GM20431 (cell line): Measurements from ENCODE around the gene ZEB2.

ENCODE experiments used
- in situ Hi-C: fragments of 300-500 bp; cut with MseI, MboI; formaldehyde crosslinking; loops from one replicate; pipeline ENCODE4 v1.15.0; 2020; ENCODE audit warnings: low sequenced_read_pairs; ENCODE audit not compliant: unreplicated experiment

Gene ZEB2

DNA sequence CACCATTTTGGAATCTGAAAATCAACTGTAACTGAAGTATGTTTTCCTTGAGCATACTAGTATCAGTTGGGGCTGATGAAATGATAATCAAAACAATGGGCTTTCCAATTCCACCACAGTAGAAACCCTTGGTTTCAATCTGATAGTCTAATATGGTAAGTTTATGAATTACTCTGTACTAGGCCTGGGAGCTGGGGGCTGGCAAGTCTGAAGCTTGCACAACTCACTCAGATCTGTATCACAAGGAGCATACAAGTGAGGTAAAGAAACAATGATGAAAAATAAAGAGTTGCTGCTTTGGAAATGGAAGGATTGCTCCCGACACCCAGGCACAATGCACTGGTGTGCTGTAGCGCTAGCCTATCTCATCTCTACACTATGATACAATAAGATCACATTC lies 19.4 kb downstream of the ZEB2 start:
- in situ Hi-C loops, result no loop called here

DNA sequence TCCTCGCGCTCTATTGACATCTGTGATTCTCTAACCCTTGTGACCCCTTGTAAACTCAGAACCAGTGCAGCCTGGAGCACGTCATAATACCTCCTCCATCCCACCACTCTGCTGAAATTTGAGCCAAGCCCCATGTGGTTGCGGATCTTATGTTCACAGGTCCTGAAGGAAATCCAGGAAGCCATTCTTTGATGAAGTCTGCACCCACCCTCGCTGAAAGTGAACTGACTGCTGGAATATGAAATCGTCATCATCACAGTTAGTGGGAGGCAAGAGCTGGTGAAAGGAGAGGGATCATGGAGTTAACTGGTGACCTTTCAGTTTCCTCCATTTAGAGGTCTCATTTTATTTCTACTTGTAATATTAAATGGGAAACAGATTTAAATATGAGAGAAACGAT lies 21.6 kb downstream of the ZEB2 start:
- in situ Hi-C loops, result no loop called here

DNA sequence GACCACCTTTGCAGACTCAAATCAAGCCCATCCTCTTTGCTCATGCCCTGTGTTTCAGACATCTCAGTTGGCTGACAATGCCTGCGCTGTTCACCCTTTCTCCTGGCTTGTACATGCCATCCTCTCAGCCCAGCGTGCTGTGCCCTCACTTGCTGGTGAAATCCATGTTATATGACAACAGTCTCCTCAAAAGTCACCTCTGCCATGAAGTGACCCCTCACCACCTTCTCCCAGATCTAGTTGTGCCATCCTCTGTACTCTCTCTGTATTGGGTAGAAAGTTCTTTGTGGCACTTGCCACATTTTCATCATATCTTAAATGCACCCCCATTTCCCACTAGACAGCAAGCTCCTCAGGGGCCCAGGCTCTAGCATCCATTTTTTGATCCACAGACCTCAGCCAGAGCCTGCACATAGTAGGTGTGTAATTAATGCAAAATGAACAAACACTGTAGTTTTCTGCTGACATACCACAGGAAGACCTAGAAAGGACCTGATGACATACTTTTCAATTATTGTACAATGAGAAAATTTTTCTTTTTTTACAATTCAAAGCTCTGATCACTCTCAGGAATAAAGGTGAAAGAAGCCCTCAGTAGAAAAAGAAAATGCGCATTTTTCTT lies 22.8 kb downstream of the ZEB2 start:
- in situ Hi-C loops, result no loop called here

DNA sequence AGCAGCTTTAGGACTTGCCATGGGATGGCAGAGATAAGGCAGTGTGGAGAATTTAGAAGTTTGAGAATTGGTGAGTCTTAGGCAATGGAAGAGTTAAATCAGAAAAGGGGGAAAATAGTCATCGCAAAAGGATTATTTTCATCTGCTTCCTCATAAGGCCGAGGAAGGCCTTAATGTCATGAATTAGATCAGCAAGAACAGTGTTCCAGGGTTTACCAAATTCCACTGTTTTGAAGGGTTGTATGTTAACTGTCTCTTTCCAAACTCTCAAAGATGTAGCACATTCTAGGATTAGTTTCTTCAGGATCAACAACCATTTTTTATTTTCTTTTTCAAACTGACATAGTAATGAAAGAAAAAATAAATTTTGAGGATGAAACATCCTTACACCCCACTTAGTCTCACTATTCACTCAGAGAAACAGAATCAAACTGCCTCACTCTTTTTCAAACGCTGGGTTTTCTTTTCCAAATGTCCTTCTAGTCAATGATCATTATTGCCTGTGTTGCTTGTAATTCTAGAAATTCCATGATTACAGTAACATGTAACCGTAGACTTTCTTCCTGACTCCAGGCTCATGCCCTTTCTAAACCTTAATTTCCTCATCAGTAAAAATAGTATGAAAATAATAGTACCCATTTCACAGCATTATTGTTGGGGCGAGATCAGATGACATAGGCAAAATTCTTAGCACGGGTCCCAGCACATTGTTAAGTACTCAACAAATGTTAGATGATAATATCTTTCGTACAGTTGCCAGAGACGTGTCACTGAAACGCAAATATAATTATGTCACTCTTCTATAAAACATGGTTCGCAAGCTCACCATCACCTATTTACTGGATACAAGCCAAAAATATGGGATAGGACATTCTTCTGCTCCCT lies 23.6 kb downstream of the ZEB2 start:
- in situ Hi-C loops, result no loop called here

DNA sequence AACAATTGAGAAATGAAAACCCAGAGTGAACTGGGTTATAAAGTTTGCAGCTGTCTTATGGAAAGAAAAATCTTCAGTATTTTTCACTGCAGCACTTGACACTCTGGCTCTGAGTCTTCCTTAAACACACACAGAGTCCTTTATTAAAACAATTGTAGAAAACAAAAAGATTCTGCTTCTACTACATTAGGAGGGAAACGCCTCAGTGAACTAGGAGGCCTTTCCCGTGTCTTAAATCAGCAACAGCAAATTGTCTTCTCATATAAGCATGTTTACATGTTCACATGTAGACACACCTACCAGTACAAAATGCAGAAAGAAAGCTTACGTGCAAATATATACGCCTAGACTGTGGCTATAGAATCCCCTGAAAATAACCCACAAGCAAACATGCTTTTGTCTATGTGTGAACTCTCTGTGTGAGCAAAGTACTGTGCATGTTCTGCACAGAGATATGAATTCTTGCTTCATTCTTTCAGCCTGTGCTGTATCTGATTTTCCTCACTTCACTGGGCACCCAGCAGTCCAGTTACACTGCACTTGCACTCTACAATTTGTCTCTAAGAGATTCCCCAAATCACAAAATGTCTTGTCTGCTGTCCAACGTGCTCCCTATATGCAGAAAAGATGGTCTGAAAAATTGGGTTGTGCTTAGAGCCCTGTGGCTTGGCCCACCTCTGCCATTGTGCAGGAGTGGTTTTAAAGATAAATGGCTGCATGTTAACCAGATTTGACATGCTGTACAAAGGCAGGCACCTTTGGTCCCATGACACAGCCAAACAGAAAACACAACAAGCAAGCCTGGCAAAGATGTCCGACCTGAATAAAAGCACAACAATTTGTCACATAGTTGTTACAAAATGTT lies 24.5 kb downstream of the ZEB2 start:
- in situ Hi-C loops, result no loop called here

DNA sequence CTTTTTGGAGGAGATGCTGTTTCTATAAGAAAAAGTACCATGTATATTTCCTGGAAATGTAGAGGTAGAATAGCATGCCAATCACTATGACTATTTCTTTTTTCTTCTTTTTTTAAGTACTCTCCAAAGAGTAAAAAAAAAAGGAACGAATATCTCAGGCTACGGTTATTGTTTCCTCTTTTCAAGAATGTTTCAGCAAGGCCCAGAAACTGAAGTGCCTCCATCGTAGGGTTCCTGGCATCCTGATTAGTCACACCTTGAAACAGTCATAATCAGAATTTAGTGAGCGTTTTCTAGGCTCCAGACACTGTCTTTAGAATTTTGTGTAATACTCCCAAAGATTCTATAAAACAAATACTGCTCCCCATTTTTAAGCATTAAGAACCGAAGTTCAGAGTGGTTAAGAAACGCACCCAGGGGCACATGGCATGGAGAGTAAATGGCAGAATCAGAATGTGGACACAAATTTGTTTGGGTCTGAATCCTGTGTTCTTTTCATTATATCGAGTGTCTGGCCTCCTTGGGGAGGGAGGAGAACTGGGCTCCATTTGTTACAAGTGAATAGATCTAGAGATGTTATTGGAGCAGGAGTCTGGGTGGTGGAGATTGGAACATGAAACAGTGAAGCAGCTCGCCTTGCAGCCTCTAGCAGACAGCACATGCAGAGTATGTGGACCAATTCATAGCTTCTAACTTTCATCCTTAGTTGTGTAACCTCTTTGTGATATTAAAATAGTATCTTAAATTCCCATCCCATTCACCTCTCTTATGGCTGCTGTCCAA lies 26.7 kb downstream of the ZEB2 start:
- in situ Hi-C loops, result no loop called here

DNA sequence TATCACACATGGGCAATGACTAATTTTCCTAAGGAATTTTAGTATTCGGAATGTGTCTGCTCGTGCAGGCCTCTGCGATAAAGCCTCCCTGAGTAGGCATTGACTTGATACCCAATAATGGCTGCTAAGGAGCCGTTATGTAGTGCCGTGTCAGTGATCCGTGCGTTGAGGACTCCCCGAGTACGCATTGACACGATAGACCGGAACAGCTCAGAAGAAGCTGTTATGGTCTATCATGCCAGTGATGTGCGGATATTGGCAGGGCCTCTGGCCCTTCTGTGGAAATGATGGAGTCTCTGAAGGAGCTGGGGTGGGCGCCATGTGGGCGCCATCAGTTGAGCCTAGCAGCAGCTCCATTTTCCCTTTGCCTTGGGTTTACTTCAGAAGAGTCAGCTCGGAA lies 29.1 kb downstream of the ZEB2 start:
- in situ Hi-C loops, result no loop called here

DNA sequence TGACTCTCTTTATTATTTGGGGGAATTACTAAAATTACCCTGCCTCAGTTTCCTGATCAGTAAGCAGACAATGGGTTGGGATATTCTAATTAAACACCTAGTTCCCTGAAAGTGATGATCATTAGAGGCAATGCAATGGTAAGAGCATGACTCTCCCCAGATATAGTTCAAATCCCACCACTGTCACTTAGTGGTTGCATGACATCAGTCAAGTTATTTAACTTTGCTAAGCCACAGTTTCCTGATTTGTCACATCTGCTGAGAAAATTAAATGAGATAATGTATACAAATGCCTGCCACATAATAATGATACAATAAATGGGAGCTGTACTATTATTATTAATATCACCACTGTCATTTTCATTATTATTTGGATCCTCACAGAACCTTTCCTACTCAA lies 29.9 kb downstream of the ZEB2 start:
- in situ Hi-C loops, result no loop called here

DNA sequence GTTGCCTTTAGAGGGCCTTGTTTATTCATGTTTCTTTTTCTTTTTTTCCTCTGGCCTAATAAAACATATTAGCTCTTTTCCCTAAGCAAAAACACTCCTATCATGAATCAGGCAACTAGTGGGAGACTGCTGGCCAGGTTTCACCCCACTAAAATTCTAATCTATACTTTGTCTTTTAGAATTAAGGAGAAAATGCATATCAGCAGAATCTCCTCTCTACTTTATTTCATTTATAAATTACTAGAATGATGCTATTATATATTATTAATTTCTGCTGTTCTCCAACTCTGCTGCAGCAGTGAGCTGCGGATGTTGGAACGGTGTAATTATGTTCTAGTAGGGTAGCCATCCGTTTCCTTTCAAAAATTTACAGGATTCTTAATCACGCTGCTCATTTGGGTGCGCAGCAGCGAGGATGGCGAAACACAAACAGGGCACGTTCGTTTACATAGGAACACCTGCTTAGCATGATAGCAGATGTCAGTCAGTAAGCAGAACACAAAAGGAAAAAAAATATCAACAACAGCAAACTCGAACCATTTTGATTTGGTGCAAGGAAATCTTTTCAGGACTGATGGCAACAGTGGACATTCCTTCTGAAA lies 30.5 kb downstream of the ZEB2 start:
- in situ Hi-C loops, result no loop called here

DNA sequence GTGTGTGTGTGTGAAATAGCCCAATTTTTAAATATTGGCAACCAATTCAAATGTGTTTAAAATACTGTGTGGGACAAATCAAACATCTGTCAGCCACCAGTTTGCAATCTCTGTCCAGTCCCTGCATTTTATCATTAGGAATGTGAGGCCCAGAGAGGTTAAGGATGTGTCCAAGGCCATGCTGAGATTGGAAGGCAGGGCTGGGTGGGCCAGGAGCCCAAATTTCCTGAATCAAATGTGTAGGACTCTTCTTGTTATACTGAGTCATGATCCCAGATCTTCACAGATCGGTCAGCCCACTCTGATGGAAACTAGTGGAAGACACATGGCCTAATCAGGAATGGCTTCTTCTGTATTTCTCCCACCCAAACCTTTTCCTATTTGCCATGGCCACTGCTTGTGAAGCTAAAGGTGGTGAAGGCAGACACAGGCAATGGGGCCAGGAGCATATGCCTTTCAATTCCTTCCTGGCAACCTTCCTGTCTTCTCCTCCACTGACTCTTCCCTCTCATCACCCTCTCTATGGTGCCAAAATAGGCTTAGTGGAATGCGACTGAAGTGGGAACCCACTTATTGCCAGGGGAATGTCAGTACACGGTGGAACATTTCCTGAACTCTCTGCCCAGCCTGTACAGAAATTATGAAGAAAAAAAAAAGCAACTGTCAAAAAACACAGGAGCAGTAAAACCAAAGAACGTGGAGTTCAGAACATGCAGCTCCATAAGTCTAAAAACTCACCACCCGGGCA lies 35.5 kb downstream of the ZEB2 start:
- in situ Hi-C loops, result no loop called here

DNA sequence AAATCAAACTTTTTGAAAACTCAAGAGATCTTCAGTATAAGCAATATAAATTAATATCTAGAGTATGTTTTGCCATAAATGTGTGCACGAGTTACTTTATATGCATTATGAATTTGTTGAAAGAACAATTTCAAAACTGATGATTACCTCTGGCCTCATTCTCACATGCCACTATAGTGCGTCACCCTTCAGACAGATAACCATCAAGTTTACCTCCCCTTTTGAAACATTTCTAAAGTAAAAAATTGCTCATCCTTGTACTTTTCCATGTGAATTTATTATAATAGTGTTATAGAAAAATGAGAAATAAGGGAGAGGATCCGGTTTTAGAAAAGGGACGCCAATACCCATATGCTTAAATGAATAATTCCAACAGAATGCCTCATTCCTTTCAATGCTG lies 38.3 kb downstream of the ZEB2 start:
- in situ Hi-C loops, result no loop called here

DNA sequence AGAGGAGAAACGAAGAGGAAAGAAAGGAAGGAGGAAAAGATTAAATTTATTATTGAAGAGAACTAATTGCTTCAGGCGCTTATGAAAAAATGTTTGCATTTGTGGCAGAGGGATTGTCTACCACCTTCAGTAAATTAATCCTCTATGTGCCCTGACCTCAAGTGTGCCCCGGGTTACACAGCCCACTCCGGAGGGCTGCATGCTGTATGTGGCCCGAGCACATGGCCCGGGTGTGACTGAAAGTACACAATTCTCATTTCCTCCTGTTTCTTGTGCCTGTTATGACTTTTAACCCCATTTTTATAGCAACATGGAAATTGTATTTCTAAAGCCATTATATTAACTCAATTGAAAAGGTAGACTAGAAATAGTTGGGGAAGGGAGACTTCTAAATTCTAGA lies 38.8 kb downstream of the ZEB2 start:
- in situ Hi-C loops, result no loop called here

DNA sequence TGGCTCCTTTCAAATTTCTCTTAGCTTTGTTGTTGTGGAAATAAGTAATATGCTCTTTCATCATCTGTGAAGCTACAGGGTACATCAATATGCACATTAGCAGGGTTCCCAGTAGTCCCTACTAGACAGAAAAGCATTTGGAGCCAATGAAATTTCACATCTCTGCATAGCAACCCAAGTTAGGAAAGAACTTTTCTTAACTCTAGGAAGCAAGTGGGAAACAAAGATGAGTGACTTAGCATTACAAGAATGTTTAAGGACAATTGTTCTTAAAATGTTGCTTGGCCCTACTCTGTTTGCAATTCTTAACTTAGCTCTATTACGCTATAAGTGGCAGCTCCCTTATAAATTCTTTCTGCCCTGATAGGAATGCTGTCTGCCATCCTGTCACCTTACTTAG lies 39.6 kb downstream of the ZEB2 start:
- in situ Hi-C loops, result no loop called here

DNA sequence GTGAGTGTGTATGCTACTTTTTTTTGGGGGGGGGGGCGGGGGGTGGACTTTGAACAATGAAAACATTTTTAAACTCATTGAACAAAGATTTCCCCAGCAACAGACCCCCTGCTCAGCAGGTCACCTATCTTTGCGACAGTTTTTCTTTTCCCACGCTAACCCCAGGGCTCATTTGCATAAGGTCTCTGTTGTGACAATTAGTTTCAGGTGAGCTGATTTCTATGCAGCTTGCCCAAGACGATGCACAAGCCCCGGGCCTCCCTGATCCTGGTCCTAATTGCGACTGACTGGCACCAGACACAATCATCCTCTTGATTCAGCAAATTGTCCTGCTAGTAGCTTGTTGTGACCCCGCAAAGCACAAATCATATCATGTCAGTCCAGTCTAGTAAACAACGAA lies 40.3 kb downstream of the ZEB2 start:
- in situ Hi-C loops, result no loop called here

DNA sequence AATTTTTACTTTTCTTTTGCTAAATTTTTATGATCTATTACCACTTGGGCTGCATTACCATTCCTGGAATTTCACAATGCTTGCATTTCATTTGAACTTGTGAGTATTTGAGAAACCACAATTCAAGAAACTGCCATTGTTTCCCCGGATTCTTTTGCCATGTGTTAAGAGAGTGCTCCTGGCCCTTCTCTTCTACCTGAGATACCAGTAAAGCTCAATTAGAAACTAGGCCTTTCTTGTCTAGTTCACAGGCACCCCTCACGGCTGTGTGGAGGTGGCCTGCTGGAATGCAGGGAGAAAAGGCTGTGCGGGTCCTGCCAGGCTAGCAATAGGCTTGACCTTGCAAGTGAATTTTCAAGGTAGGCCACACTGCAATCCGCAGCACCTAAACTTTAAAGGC lies 40.8 kb downstream of the ZEB2 start:
- in situ Hi-C loops, result no loop called here

DNA sequence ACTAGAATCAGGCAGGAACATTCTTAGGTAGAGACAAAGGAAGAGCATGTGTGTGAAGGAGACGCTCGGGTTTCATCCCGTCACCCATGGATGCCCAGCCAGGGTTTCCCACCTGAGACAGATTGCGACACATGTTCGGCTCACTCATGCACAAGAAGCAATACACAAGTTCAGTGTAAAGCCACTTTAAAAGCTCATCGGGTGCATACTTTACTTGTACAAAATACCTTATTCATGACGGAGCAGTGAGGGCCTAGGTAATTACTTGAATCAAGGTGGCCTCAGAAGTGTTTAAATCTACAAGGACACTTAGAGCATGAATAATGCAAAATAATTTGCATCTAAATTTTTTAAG lies 42.0 kb downstream of the ZEB2 start:
- in situ Hi-C loops, result no loop called here

DNA sequence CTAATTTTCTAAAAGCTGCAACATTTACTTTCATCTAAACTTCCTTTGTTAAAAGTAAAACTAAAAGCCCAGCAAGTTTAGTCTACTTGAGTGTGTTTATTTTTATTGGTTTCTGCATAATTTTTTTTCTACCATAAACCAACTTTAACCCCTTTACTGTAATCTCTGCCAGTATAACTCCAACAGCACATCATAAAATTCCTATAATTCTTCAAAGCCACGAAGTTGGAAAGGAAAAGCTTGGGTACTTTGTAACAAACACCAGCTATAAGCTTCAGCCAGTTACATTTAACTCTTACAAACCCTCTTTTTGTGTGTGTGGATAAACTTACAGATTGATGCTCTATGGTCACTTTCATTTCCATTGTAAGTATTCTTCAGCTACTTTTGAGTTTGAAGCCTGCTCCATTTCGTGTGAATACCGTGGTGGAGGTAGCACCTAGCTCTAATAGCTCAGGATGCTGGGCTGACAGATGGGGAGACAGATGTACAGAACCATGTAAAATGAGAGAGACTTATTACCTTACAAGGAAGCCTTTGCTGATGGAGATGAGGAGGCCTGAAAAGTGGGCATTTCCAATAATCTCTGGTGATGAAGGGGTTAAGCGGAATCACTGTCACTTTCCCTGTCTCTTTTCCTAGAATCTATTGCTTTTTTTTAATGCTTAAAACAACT lies 42.5 kb downstream of the ZEB2 start:
- in situ Hi-C loops, result no loop called here

DNA sequence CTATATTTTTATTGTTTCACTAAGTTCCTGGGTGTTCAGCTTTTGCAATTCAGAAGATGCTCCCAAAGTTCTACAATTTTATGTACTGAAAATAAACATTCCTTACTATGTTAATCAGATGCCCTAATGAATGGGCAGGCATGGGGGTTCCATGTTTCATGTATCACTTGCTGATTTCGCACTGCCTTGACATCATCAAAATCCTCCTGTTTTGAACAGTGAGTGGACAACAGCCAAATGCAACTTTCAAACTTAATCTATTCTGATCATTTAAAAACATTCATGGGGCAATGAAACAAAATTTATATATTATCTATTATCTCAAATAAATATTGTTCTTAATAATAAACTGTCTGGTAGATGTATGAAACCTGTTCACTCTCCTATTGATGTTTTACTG lies 43.2 kb downstream of the ZEB2 start:
- in situ Hi-C loops, result no loop called here
